Neuronal stem cell (in vitro differentiated cells): ENCODE measurements around the gene SEMA6B.
A peak's percentile ranks its signal among the peaks of the same experiment; 100 is the strongest.
"Not testable (repeated sequence)": the region's sequence is repeated elsewhere in the genome, so short reads cannot be mapped to it uniquely, and the experiment has no call there.

Experiments
- DNase-seq: peaks from one replicate; pipeline ENCODE4 v3.0.0-alpha.2; 2013; ENCODE audit warnings: low spot score
- H2AFZ ChIP-seq: one replicate; pipeline ENCODE4 v1.6.1; 2013; ENCODE audit warnings: mild to moderate bottlenecking, low read length, inconsistent platforms
- H2AK5ac ChIP-seq: 2 replicates; pipeline ENCODE4 v1.6.1; 2013; ENCODE audit warnings: low read depth, mild to moderate bottlenecking, inconsistent platforms, low read length, moderate library complexity, mixed read lengths
- H2BK120ac ChIP-seq: 2 replicates; pipeline ENCODE4 v1.6.1; 2013; ENCODE audit warnings: low read depth, mild to moderate bottlenecking, inconsistent platforms, low read length, moderate library complexity, mixed read lengths
- H2BK12ac ChIP-seq: one replicate; pipeline ENCODE4 v1.6.1; 2013; ENCODE audit warnings: low read length, inconsistent platforms
- H2BK15ac ChIP-seq: 2 replicates; pipeline ENCODE4 v1.6.1; 2013; ENCODE audit warnings: mild to moderate bottlenecking, low read length, inconsistent platforms, mixed read lengths
- H2BK5ac ChIP-seq: one replicate; pipeline ENCODE4 v1.6.1; 2013; ENCODE audit warnings: inconsistent platforms, mild to moderate bottlenecking, low read length, moderate library complexity
- H3K14ac ChIP-seq: one replicate; pipeline ENCODE4 v1.6.1; 2013; ENCODE audit warnings: low read length, inconsistent platforms
- H3K18ac ChIP-seq: 2 replicates; pipeline ENCODE4 v1.6.1; 2013; ENCODE audit warnings: low read length, inconsistent platforms
- H3K23ac ChIP-seq: 2 replicates; pipeline ENCODE4 v1.6.1; 2013; ENCODE audit warnings: low read depth, mild to moderate bottlenecking, mixed read lengths, low read length, inconsistent platforms; ENCODE audit not compliant: poor library complexity
- H3K27ac ChIP-seq: replicated peaks from 3 replicates; pipeline ENCODE4 v1.5.1; 2013; ENCODE audit warnings: low read length, inconsistent platforms
- H3K27me3 ChIP-seq, 3 experiments: 2 replicates each; pipeline ENCODE4 v1.6.1; 2013; ENCODE audit warnings: low read length in 3 of 3, mild to moderate bottlenecking in 2 of 3, inconsistent platforms in 1 of 3, low read depth in 1 of 3, mixed read lengths in 1 of 3, moderate library complexity in 1 of 3; ENCODE audit not compliant: control insufficient read depth in 3 of 3, insufficient read depth in 3 of 3
- H3K36me3 ChIP-seq, 2 donors: replicated peaks in 1 of 2; 2 replicates each; pipeline ENCODE4 v1.6.1; 2013; ENCODE audit warnings: low read length in 2 of 2; ENCODE audit not compliant: control insufficient read depth in 2 of 2, insufficient read depth in 2 of 2
- H3K4ac ChIP-seq: 2 replicates; pipeline ENCODE4 v1.6.1; 2013; ENCODE audit warnings: inconsistent platforms, mild to moderate bottlenecking, low read length, moderate library complexity
- H3K4me1 ChIP-seq, 2 donors: 1 replicate in 1 of 2; 2 replicates in 1 of 2; pipeline ENCODE4 v1.6.1; 2013; ENCODE audit warnings: low read length in 2 of 2, low read depth in 1 of 2; ENCODE audit not compliant: control insufficient read depth in 2 of 2, insufficient read depth in 1 of 2
- H3K4me2 ChIP-seq: one replicate; pipeline ENCODE4 v1.6.1; 2013; ENCODE audit warnings: mild to moderate bottlenecking, low read length, inconsistent platforms; ENCODE audit not compliant: insufficient read depth, poor library complexity, severe bottlenecking
- H3K4me3 ChIP-seq, 2 donors: 2 replicates each; pipeline ENCODE4 v1.5.1; 2013; ENCODE audit warnings: low read length in 2 of 2, mild to moderate bottlenecking in 2 of 2, inconsistent platforms in 1 of 2, moderate library complexity in 1 of 2
- H3K79me1 ChIP-seq: one replicate; pipeline ENCODE4 v1.6.1; 2013; ENCODE audit warnings: low read depth, mild to moderate bottlenecking, inconsistent platforms, low read length, moderate library complexity
- H3K9ac ChIP-seq: one replicate; pipeline ENCODE4 v1.6.1; 2013; ENCODE audit warnings: mild to moderate bottlenecking, low read depth, low read length, inconsistent platforms; ENCODE audit not compliant: poor library complexity
- H3K9me3 ChIP-seq, 2 donors: replicated peaks in 1 of 2; 2 replicates each; pipeline versions ENCODE3 to v1.6.1; 2013; ENCODE audit warnings: low read length in 2 of 2, mild to moderate bottlenecking in 2 of 2, inconsistent platforms in 1 of 2, low read depth in 1 of 2, mixed read lengths in 1 of 2, moderate library complexity in 1 of 2; ENCODE audit not compliant: control insufficient read depth in 2 of 2, insufficient read depth in 1 of 2
- H4K8ac ChIP-seq: one replicate; pipeline ENCODE4 v1.6.1; 2013; ENCODE audit warnings: low read depth, mild to moderate bottlenecking, inconsistent platforms, low read length, moderate library complexity
- H4K91ac ChIP-seq: one replicate; pipeline ENCODE4 v1.6.1; 2013; ENCODE audit warnings: low read length, low read depth, mild to moderate bottlenecking, inconsistent platforms; ENCODE audit not compliant: poor library complexity
- WGBS, 2 donors: extraction: QIAGEN DNeasy Blood & Tissue Kit; methylation state at CpG; one replicate each; pipeline ENCODE4 v1.1.7; 2013; ENCODE audit warnings: missing lambda C conversion rate in 2 of 2, mixed read lengths in 1 of 2; ENCODE audit not compliant: insufficient read length in 2 of 2, insufficient replicate concordance in 1 of 2; ENCODE audit errors: extremely low coverage in 2 of 2; 5-methylcytosine and 5-hydroxymethylcytosine counted together

SEMA6B gene

GRCh38 chr19:4568886-4569285 is 9.4 kb upstream of the SEMA6B start:
- Histone ChIP-seq H2AFZ (no peak overlapping the region), H2BK5ac (no peak overlapping the region), H4K8ac (no peak overlapping the region), H3K4me3 (no peak overlapping the region), H4K91ac (no peak overlapping the region), H3K4me2 (no peak overlapping the region), H2BK120ac (no peak overlapping the region), H2AK5ac (no peak overlapping the region), H2BK12ac (no peak overlapping the region), H3K36me3 (no peaks in the 10 kb centered on the region), H3K27ac (no peak overlapping the region), H3K9ac (no peak overlapping the region), H3K4ac (no peak overlapping the region), H3K79me1 (peaks cover 12% of the 10 kb centered on the region), H3K14ac (no peak overlapping the region), H3K9me3 (no peaks in the 10 kb centered on the region), H3K18ac (no peak overlapping the region), H2BK15ac (no peak overlapping the region), H3K4me1 (no peaks in the 10 kb centered on the region), H3K23ac (no peak overlapping the region), H3K27me3 (no peaks in the 10 kb centered on the region)
- no CpG with 5 or more reads among the region's 7 CpGs for WGBS, 2 donors
- no peak for DNase-seq

DNA sequence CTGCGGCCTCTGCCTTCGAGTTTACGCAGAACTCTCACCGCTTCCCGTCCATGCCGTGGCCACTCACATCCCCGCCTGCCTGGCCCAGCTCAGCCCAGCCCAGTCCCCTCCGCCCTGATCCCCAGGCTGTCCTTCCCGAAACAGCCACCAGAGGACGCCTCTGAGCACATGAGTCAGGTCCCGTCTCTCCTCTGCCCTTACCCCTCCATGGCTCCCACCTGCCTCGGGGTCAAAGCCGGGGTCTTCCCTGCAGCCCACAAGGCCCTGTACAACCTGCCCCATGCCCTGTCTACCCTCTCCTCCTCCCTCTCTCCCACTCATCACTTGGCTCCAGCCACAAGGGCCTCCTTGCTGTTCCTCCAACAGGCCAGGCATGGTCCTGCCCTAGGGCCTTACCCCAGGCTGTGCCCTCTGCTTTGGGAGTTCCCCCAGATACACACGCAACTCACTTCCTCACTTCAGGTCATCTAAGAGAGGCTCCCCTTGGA is 8.1 kb upstream of the SEMA6B start:
- no CpG with 5 or more reads among the region's 14 CpGs for WGBS, 2 donors
- Histone ChIP-seq H3K23ac (peak overlapping the region; percentile 99), H2BK12ac (no peak overlapping the region), H4K8ac (no peak overlapping the region), H3K9ac (no peak overlapping the region), H2BK15ac (no peak overlapping the region), H3K14ac (peak overlapping the region; percentile 63), H3K27ac (no peak overlapping the region), H2BK120ac (no peak overlapping the region), H3K27me3 (no peaks in the 10 kb centered on the region), H4K91ac (no peak overlapping the region), H3K18ac (peak overlapping the region; percentile 83), H3K9me3 (no peaks in the 10 kb centered on the region), H3K4me1 (no peaks in the 10 kb centered on the region), H2AK5ac (no peak overlapping the region), H3K79me1 (peaks cover 12% of the 10 kb centered on the region), H3K36me3 (no peaks in the 10 kb centered on the region), H2AFZ (no peak overlapping the region), H3K4ac (no peak overlapping the region), H3K4me2 (no peak overlapping the region), H3K4me3 (no peak overlapping the region), H2BK5ac (no peak overlapping the region)
- peak; percentile 60 for DNase-seq

DNA sequence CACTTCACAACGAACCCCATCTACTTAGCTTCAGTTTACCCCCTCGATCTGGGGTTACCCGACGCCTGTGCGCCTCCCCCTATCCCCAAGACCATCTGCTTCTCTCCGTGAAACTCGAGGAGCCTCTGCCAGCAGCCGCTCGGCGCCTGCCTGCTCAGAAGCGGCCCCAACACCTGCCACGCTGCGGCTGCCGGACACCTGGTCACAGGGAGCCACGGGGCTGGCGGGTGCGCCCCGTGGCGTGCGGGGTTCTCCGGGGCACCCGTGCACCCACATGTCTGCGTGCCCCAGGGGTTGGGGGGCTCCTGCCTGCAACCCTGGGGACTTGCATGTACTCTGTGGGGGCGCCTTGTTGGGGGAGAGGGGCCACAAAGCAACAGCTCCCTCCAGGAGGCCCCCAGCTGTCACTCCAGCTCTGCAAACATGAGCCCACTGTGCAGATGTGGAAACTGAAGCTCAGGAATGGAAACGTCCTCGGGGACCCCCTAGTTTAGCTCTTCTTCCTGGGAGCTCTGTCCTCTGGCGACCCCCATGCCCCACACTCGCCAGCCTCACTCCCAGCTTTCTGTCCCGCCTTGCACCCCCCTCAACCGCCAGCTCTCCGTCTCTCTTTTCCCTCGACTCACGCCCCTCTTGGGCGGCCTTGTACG is 7.0 kb upstream of the SEMA6B start:
- H3K27ac ChIP-seq, result no peak overlapping the region
- no peak for DNase-seq
- no peaks in the 10 kb centered on the region for H3K27me3 ChIP-seq
- H4K91ac ChIP-seq, result no peak overlapping the region
- no CpG with 5 or more reads among the region's 35 CpGs for WGBS, 2 donors
- no peak overlapping the region for H3K18ac ChIP-seq
- no peak overlapping the region for H2AFZ ChIP-seq
- no peak overlapping the region for H2BK12ac ChIP-seq
- H3K4me2 ChIP-seq, result no peak overlapping the region
- H2BK15ac ChIP-seq, result no peak overlapping the region
- no peak overlapping the region for H2BK120ac ChIP-seq
- H3K4me1 ChIP-seq, result no peaks in the 10 kb centered on the region
- H3K23ac ChIP-seq, result peak overlapping the region; percentile 14
- no peaks in the 10 kb centered on the region for H3K36me3 ChIP-seq
- no peak overlapping the region for H3K4me3 ChIP-seq
- H3K14ac ChIP-seq, result no peak overlapping the region
- H3K4ac ChIP-seq, result no peak overlapping the region
- no peak overlapping the region for H2BK5ac ChIP-seq
- H3K79me1 ChIP-seq, result peaks cover 10% of the 10 kb centered on the region
- H2AK5ac ChIP-seq, result no peak overlapping the region
- no peaks in the 10 kb centered on the region for H3K9me3 ChIP-seq
- peak overlapping the region; percentile 37 for H3K9ac ChIP-seq
- no peak overlapping the region for H4K8ac ChIP-seq

DNA sequence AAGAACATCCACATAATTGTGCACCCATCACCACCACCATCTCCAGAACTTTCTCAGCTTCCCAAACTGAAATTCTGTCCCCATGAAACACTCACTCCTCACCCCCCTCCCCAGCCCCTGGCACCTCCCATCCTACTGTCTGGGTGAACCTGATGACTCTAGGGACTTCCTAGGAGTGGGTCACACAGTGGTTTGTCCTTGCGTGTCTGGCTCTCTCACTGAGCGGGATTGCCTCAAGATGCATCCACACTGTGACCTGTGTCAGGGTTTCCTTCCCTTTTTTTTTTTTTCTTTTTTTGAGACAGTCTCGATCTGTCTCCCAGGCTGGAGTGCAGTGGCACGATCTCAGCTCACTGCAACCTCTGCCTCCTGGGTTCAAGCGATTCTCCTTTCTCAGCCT is 4.1 kb upstream of the SEMA6B start:
- not testable (repeated sequence) for H2BK120ac ChIP-seq, H3K27me3 ChIP-seq, H3K4me3 ChIP-seq, H3K4ac ChIP-seq, H3K4me2 ChIP-seq, H3K14ac ChIP-seq, H3K23ac ChIP-seq, H3K9ac ChIP-seq, H2BK12ac ChIP-seq, H3K36me3 ChIP-seq, H4K8ac ChIP-seq, H3K27ac ChIP-seq, H2AK5ac ChIP-seq, H4K91ac ChIP-seq, H3K9me3 ChIP-seq, H2AFZ ChIP-seq, DNase-seq, H2BK5ac ChIP-seq, H3K4me1 ChIP-seq, H2BK15ac ChIP-seq, H3K18ac ChIP-seq
- peaks cover 13% of the 10 kb centered on the region for H3K79me1 ChIP-seq
- WGBS, 2 donors, result no CpG with 5 or more reads among the region's 5 CpGs
